Measurements from ENCODE around the gene MNAT1.
"Not testable (repeated sequence)": the region's sequence is repeated elsewhere in the genome, so short reads cannot be mapped to it uniquely, and the experiment has no call there.

Gene MNAT1

GRCh38 chr14:60882219-60882618 is 147.7 kb downstream of the MNAT1 start:
- DNase-seq (ENCODE audit: low read depth in 2 of 2) = no peak

- no peak for DNase-seq (ENCODE audit: low read depth in 2 of 2)
Observed at GRCh38 chr14:60884134-60884533, 149.6 kb downstream of the MNAT1 start.

- not testable (repeated sequence) for DNase-seq (ENCODE audit: low read depth in 2 of 2)
Observed at GRCh38 chr14:60890636-60891035, 156.1 kb downstream of the MNAT1 start.

- DNase-seq (ENCODE audit: low read depth in 2 of 2) = no peak
Observed at GRCh38 chr14:60893911-60894310, 159.3 kb downstream of the MNAT1 start.

GRCh38 chr14:60904381-60904780 is 169.8 kb downstream of the MNAT1 start:
- DNase-seq (ENCODE audit: low read depth in 2 of 2) = no peak

GRCh38 chr14:60905923-60906322 is 171.4 kb downstream of the MNAT1 start:
- DNase-seq (ENCODE audit: low read depth in 2 of 2) = no peak

- DNase-seq (ENCODE audit: low read depth in 2 of 2) = no peak
Observed at GRCh38 chr14:60915781-60916180, 181.2 kb downstream of the MNAT1 start.

- no peak for DNase-seq (ENCODE audit: low read depth in 2 of 2)
Observed at GRCh38 chr14:60922050-60922449, 187.5 kb downstream of the MNAT1 start.

- no peak for DNase-seq (ENCODE audit: low read depth in 2 of 2)
Observed at GRCh38 chr14:60925286-60925685, 190.7 kb downstream of the MNAT1 start.

- DNase-seq (ENCODE audit: low read depth in 2 of 2) = no peak
Observed at GRCh38 chr14:60926002-60926401, 191.4 kb downstream of the MNAT1 start.

- DNase-seq (ENCODE audit: low read depth in 2 of 2) = no peak
Observed at GRCh38 chr14:60931218-60931617, 196.7 kb downstream of the MNAT1 start.

GRCh38 chr14:60933920-60934655 is 199.5 kb downstream of the MNAT1 start:
- no peak for DNase-seq (ENCODE audit: low read depth in 2 of 2)

GRCh38 chr14:60935319-60935718 is 200.8 kb downstream of the MNAT1 start:
- no peak for DNase-seq (ENCODE audit: low read depth in 2 of 2)

- DNase-seq (ENCODE audit: low read depth in 2 of 2) = no peak
Observed at GRCh38 chr14:60943637-60944032, 209.1 kb downstream of the MNAT1 start.

- DNase-seq (ENCODE audit: low read depth in 2 of 2) = no peak
Observed at GRCh38 chr14:60944204-60944603, 209.6 kb downstream of the MNAT1 start.

GRCh38 chr14:60945984-60946383 is 211.4 kb downstream of the MNAT1 start:
- no peak for DNase-seq (ENCODE audit: low read depth in 2 of 2)

GRCh38 chr14:60946773-60947172 is 212.2 kb downstream of the MNAT1 start:
- DNase-seq (ENCODE audit: low read depth in 2 of 2) = no peak

- no peak for DNase-seq (ENCODE audit: low read depth in 2 of 2)
Observed at GRCh38 chr14:60951776-60952435, 217.3 kb downstream of the MNAT1 start.

- DNase-seq (ENCODE audit: low read depth in 2 of 2) = no peak
Observed at GRCh38 chr14:60956202-60956601, 221.6 kb downstream of the MNAT1 start.

GRCh38 chr14:60956632-60957031 is 222.1 kb downstream of the MNAT1 start:
- DNase-seq (ENCODE audit: low read depth in 2 of 2) = no peak

GRCh38 chr14:60958146-60958545 is 223.6 kb downstream of the MNAT1 start:
- DNase-seq (ENCODE audit: low read depth in 2 of 2) = no peak

GRCh38 chr14:60963761-60964160 is 229.2 kb downstream of the MNAT1 start:
- DNase-seq (ENCODE audit: low read depth in 2 of 2) = no peak

- DNase-seq (ENCODE audit: low read depth in 2 of 2) = no peak
Observed at GRCh38 chr14:60964904-60965303, 230.3 kb downstream of the MNAT1 start.

- DNase-seq (ENCODE audit: low read depth in 2 of 2) = no peak
Observed at GRCh38 chr14:60965402-60965801, 230.8 kb downstream of the MNAT1 start.
